GM10266 (cell line): ENCODE data around the gene BABAM2.

Experiments used
- DNase-seq: peaks from one replicate; pipeline ENCODE4 v3.0.0; 2012; ENCODE audit errors: extremely low spot score
- TF ChIP-seq, protein P1 (sequence below): IDR thresholded peaks from 2 replicates; pipeline ENCODE4 v1.5.1; 2012; ENCODE audit warnings: mild to moderate bottlenecking, low read depth; ENCODE audit not compliant: control insufficient read depth, insufficient read depth; ENCODE audit errors: missing control alignments

The BABAM2 gene

DNA sequence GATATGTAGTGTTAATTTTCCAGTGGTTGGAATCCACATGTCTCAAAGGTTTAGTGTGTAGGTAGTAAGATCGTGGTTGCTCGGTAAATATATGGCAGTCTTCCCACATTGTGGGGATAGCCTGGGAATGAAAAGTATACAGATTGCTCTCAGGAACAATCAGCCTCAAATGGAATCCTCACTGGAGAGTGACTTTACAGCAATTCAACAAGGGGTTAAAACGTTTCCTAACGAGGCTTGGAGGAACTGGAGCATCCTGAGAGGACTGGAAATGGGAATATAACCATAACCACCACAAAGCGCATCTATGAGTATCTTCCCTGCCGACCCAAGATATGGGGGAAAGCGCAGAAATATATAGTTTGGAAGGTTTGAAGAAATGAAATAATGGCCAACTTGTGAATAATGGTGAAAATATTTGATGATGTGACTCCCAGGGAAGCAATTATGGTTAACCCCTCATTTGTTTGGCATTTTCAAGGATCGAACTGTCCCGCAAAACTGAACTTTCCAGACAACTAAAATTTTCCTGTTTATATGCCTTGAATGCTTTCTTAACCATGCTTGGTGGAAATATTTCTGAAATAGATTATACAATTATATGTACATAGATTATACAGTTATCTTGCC is 401.4 kb downstream of the BABAM2 start:
- TF ChIP-seq, protein P1, sequence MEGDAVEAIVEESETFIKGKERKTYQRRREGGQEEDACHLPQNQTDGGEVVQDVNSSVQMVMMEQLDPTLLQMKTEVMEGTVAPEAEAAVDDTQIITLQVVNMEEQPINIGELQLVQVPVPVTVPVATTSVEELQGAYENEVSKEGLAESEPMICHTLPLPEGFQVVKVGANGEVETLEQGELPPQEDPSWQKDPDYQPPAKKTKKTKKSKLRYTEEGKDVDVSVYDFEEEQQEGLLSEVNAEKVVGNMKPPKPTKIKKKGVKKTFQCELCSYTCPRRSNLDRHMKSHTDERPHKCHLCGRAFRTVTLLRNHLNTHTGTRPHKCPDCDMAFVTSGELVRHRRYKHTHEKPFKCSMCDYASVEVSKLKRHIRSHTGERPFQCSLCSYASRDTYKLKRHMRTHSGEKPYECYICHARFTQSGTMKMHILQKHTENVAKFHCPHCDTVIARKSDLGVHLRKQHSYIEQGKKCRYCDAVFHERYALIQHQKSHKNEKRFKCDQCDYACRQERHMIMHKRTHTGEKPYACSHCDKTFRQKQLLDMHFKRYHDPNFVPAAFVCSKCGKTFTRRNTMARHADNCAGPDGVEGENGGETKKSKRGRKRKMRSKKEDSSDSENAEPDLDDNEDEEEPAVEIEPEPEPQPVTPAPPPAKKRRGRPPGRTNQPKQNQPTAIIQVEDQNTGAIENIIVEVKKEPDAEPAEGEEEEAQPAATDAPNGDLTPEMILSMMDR = no peak
- no peak for DNase-seq

DNA sequence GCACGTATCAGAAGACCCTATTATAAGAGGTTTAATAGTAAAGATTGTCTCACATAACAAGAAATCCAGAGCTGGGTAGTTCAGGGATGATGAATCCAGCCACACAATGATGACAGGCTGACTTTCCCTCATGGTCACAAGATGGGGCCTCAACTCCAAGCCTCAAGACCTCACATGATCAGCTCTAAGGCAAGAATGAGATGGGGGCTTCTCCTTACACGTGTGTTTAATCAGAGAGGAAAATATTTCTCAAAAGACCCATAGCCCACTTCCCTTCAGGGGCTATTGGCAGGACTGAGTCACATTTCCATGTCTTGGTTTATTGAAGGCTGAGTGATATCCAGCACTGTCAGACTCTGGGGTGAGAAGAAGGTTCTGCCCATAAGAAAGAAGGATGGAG is 402.0 kb downstream of the BABAM2 start:
- TF ChIP-seq, protein P1 = no peak
- DNase-seq = no peak

DNA sequence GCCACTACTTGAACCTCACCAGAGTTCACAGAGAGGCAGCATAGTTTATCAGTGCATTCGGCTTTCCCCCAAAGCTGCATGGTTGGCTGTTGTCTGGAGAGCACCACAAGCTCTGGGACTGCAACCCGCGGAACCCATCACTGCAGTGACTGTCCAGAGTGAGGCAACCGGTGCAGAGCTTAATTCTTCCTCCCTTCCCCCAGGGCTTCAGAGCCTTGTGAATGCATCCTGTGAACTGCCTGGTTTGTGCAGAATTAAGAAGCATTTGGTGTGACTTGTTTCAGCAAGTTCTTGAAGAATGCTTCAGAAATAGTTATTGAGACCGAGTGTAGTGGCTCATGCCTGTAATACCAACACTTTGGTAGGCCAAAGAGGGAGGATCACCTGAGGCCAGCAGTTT is 402.9 kb downstream of the BABAM2 start:
- TF ChIP-seq, protein P1 = no peak
- no peak for DNase-seq

DNA sequence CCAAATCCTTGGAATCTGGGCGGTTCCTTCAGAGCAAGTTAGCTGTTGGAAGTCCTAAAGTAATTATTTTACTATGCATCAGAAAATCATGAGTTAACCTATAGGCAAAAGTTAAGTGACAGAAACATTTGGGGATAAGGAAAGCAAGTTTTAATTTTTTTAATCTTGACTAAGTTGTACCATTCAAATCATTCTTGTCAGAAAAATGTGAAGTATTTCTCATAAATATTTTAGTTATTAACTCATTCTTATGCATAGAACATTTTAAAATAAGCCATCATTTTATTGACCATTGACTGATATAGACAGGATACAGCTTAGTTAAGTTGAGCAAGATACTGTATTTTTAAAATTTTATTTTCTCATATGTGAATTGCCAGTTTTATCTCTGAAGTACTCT is 403.9 kb downstream of the BABAM2 start:
- no peak for DNase-seq
- TF ChIP-seq, protein P1 = no peak

DNA sequence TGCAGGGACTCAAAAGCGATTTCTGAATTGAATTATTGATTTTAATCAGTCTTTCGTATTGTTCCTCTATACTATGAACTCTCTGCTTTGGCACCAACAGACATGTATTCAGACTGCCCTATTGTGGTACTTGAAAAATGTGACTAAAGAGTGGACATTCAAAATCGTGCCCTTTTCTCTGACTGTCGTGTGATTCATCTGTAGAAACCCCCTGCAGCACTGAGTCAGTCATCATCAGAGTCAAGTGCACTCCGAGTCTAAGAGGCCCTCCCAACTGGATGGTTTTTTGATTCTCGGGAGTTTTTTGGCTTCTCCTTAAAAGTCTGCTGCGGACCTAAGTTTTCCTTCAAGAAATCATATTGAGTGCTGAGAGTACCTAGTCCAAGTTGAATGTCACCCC is 405.7 kb downstream of the BABAM2 start:
- DNase-seq = no peak
- TF ChIP-seq, protein P1 = no peak

DNA sequence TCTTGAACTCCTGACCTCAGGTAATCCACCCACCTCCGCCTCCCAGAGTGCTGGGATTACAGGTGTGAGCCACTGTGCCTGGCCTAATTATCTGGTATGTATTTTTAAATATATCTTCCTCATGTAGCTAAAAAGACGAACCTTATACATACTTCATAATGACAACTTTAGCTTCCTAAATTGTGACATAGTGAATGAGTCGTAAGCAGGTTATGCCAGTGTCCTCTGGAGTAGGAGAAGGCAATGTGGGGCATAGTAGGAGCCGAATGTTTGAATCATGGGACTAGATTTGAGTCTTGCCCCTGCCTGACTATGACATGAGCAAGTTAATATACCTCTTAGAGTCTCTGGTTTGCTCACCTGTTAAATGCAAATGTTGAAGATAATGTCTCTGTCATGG is 406.4 kb downstream of the BABAM2 start:
- TF ChIP-seq, protein P1 = no peak
- no peak for DNase-seq

DNA sequence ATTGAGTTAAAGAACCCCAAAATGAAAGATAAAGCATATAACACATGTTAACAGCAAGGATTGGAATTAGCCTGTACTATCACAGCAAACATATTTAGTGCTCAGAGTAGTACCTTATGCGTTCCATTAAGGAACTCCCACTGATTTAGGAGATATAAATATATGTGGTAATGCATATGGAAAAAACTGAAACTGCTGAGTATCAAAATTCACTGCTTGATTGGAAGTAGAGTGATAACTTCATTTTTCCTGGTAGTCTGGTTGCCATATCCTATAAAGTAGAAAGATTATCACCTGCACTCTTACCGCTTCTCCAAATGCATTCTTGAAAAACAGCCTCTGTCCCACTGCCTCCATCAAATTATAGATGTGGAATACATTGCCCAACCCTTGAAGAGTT is 407.0 kb downstream of the BABAM2 start:
- TF ChIP-seq, protein P1 = no peak

More for the DNA sequence above, 407.0 kb downstream of the BABAM2 start:
- no peak for DNase-seq
